ENCODE data around the gene SPDYE8.
"Not testable (repeated sequence)": the region's sequence is repeated elsewhere in the genome, so short reads cannot be mapped to it uniquely, and the experiment has no call there.

Gene SPDYE8

GRCh38 chr7:73029666-73030065 lies at the start of gene SPDYE8:
TSS of gene SPDYE8 (minus strand) at chr7:73029766. CDS start at chr7:73027966, 1,800 bp downstream.
- DNase-seq (ENCODE audit: low read depth): not testable (repeated sequence)

GRCh38 chr7:73057811-73058210 lies 28.2 kb upstream of the SPDYE8 start, which contains the start of gene SPDYE11:
TSS of gene SPDYE11 (minus strand) at chr7:73057911. CDS start at chr7:73056111, 1,800 bp downstream.
- DNase-seq (ENCODE audit: low read depth): not testable (repeated sequence)

GRCh38 chr7:73006491-73006890 lies 23.1 kb downstream of the SPDYE8 start:
- not testable (repeated sequence) for DNase-seq (ENCODE audit: low read depth)

GRCh38 chr7:73005693-73006447 lies 23.7 kb downstream of the SPDYE8 start:
- not testable (repeated sequence) for DNase-seq (ENCODE audit: low read depth)

GRCh38 chr7:73005356-73005692 lies 24.2 kb downstream of the SPDYE8 start:
- DNase-seq (ENCODE audit: low read depth): not testable (repeated sequence)

GRCh38 chr7:72997887-72998468 lies 31.6 kb downstream of the SPDYE8 start:
- not testable (repeated sequence) for DNase-seq (ENCODE audit: low read depth)

GRCh38 chr7:72997447-72997846 lies 32.1 kb downstream of the SPDYE8 start:
- not testable (repeated sequence) for DNase-seq (ENCODE audit: low read depth)

GRCh38 chr7:72995484-72995883 lies 34.1 kb downstream of the SPDYE8 start:
- DNase-seq (ENCODE audit: low read depth): not testable (repeated sequence)

GRCh38 chr7:72990146-72990913 lies 39.2 kb downstream of the SPDYE8 start:
- DNase-seq (ENCODE audit: low read depth): not testable (repeated sequence)

GRCh38 chr7:72982084-72982483 lies 47.5 kb downstream of the SPDYE8 start:
- not testable (repeated sequence) for DNase-seq (ENCODE audit: low read depth)

GRCh38 chr7:72980382-72980781 lies 49.2 kb downstream of the SPDYE8 start:
- not testable (repeated sequence) for DNase-seq (ENCODE audit: low read depth)

GRCh38 chr7:72976434-72976833 lies 53.1 kb downstream of the SPDYE8 start:
- DNase-seq (ENCODE audit: low read depth): not testable (repeated sequence)

GRCh38 chr7:72975656-72976286 lies 53.8 kb downstream of the SPDYE8 start:
- DNase-seq (ENCODE audit: low read depth): not testable (repeated sequence)

- not testable (repeated sequence) for DNase-seq (ENCODE audit: low read depth)
Measured at GRCh38 chr7:72974781-72975180, 54.8 kb downstream of the SPDYE8 start.

- DNase-seq (ENCODE audit: low read depth): not testable (repeated sequence)
Measured at GRCh38 chr7:72971505-72971904, 58.1 kb downstream of the SPDYE8 start.
